OCI-M2 (cell line): ENCODE measurements around the gene UBR4.

Experiments used
- DNase-seq: peaks from one replicate; lab custom pipeline; 2025; ENCODE audit not compliant: unreplicated experiment; lab: John Stamatoyannopoulos, UW

The UBR4 gene

GRCh38 chr1:19096990-19097389, 113.1 kb downstream of the UBR4 start:
- no peak for DNase-seq

GRCh38 chr1:19096036-19096833, 113.8 kb downstream of the UBR4 start:
- no peak for DNase-seq

- DNase-seq: no peak
These were observed 118.7 kb downstream of the UBR4 start for GRCh38 chr1:19091196-19091953.

- no peak for DNase-seq
These were observed 120.5 kb downstream of the UBR4 start for GRCh38 chr1:19089524-19089923.

- DNase-seq: no peak
These were observed 121.2 kb downstream of the UBR4 start for GRCh38 chr1:19088717-19089442.

GRCh38 chr1:19087737-19088594, 122.1 kb downstream of the UBR4 start:
- no peak for DNase-seq

- no peak for DNase-seq
These were observed 122.9 kb downstream of the UBR4 start for GRCh38 chr1:19087017-19087736.

GRCh38 chr1:19086176-19086875, 123.7 kb downstream of the UBR4 start:
- DNase-seq: no peak

- DNase-seq: no peak
These were observed 125.8 kb downstream of the UBR4 start for GRCh38 chr1:19084206-19084738.

- DNase-seq: no peak
These were observed 127.0 kb downstream of the UBR4 start for GRCh38 chr1:19083081-19083480.

GRCh38 chr1:19081218-19081893, 128.7 kb downstream of the UBR4 start:
- no peak for DNase-seq

GRCh38 chr1:19080721-19081120, 129.3 kb downstream of the UBR4 start:
- no peak for DNase-seq

- no peak for DNase-seq
These were observed 130.3 kb downstream of the UBR4 start for GRCh38 chr1:19079541-19080472.

- no peak for DNase-seq
These were observed 131.5 kb downstream of the UBR4 start for GRCh38 chr1:19078536-19078935.

- no peak for DNase-seq
These were observed 133.0 kb downstream of the UBR4 start for GRCh38 chr1:19076841-19077616.

GRCh38 chr1:19074902-19075721, 135.0 kb downstream of the UBR4 start:
- DNase-seq: no peak
